WTC11 (cell line): Measurements from ENCODE around the gene COQ9. TPM values are rescaled to one million over a fixed set of nuclear protein-coding genes. Genes with fewer than 3 reads are reported as not detected.
"Not testable (repeated sequence)": the region's sequence is repeated elsewhere in the genome, so short reads cannot be mapped to it uniquely, and the experiment has no call there.

Source experiments
- ATAC-seq: fragments of 200-7000 bp; cut with Tn5 transposase; 2 replicates; pipeline ENCODE4 v1.10.0; 2021; ENCODE audit warnings: mild to moderate bottlenecking, moderate library complexity
- CTCF ChIA-PET: fragments of 300-600 bp; sonication (Branson Sonifier 250); formaldehyde crosslinking; loops from one replicate; lab custom pipeline; 2021; ENCODE audit warnings: antibody characterized with exemption; lab: Charles Lee
- POLR2A ChIA-PET: fragments of 350-600 bp; sonication (Branson Sonifier 250); formaldehyde crosslinking; loops from one replicate; lab custom pipeline; 2021; ENCODE audit warnings: antibody characterized with exemption; lab: Charles Lee
- DNase-seq: peaks from one replicate; pipeline ENCODE4 v3.0.0; 2021; ENCODE audit warnings: low spot score
- H3K27ac Mint-ChIP-seq: 2 replicates; pipeline ENCODE4 v1.8.0; 2021; ENCODE audit warnings: mixed read lengths
- H3K27me3 Mint-ChIP-seq: 2 replicates; pipeline ENCODE4 v1.8.0; 2021; ENCODE audit warnings: low read depth, mild to moderate bottlenecking, moderate library complexity, mixed read lengths
- H3K36me3 Mint-ChIP-seq: 2 replicates; pipeline ENCODE4 v1.8.0; 2021; ENCODE audit warnings: mixed read lengths
- H3K4me1 Mint-ChIP-seq: 2 replicates; pipeline ENCODE4 v1.8.0; 2022; ENCODE audit warnings: mixed read lengths
- H3K4me3 Mint-ChIP-seq: 2 replicates; pipeline ENCODE4 v1.8.0; 2021; ENCODE audit warnings: mild to moderate bottlenecking, moderate library complexity, mixed read lengths
- H3K9me3 Mint-ChIP-seq: 2 replicates; pipeline ENCODE4 v1.8.0; 2021; ENCODE audit warnings: mixed read lengths
- E2F1 ChIP-seq: sonication (generic); formaldehyde crosslinking; IDR thresholded peaks from 2 replicates; pipeline ENCODE4 v1.8.0; 2022; ENCODE audit warnings: mild to moderate bottlenecking, missing genetic modification reagents
- E2F5 ChIP-seq: sonication (generic); formaldehyde crosslinking; IDR thresholded peaks from 2 replicates; pipeline ENCODE4 v1.8.1; 2022; ENCODE audit warnings: mild to moderate bottlenecking, moderate library complexity, missing genetic modification reagents
- ETV6 ChIP-seq: sonication (generic); formaldehyde crosslinking; IDR thresholded peaks from 2 replicates; pipeline ENCODE4 v1.8.1; 2022; ENCODE audit warnings: mild to moderate bottlenecking, missing genetic modification reagents
- FOXP1 ChIP-seq: sonication (generic); formaldehyde crosslinking; IDR thresholded peaks from 2 replicates; pipeline ENCODE4 v1.8.0; 2022; ENCODE audit warnings: missing genetic modification reagents, mild to moderate bottlenecking, moderate library complexity, borderline replicate concordance
- FOXP4 ChIP-seq: sonication (generic); formaldehyde crosslinking; IDR thresholded peaks from 2 replicates; pipeline ENCODE4 v1.8.0; 2022; ENCODE audit warnings: mild to moderate bottlenecking, missing genetic modification reagents
- IRF1 ChIP-seq: sonication (generic); formaldehyde crosslinking; IDR thresholded peaks from 2 replicates; pipeline ENCODE4 v1.8.0; 2023; ENCODE audit warnings: missing genetic modification reagents
- IRF2 ChIP-seq: sonication (generic); formaldehyde crosslinking; IDR thresholded peaks from 2 replicates; pipeline ENCODE4 v1.8.0; 2022; ENCODE audit warnings: low read depth, missing genetic modification reagents, borderline replicate concordance
- MXD4 ChIP-seq: fragments of 250-450 bp; sonication (Bioruptor Pico); IDR thresholded peaks from 2 replicates; pipeline ENCODE4 v1.8.0; 2021; ENCODE audit warnings: mild to moderate bottlenecking, moderate library complexity, borderline replicate concordance
- NFE2L1 ChIP-seq: sonication (generic); formaldehyde crosslinking; IDR thresholded peaks from 2 replicates; pipeline ENCODE4 v1.8.1; 2023; ENCODE audit warnings: missing genetic modification reagents
- NR3C1 ChIP-seq: sonication (generic); formaldehyde crosslinking; conservative IDR thresholded peaks from 2 replicates; pipeline ENCODE4 v1.8.1; 2023; ENCODE audit warnings: low read depth, mild to moderate bottlenecking, missing genetic modification reagents
- OVOL2 ChIP-seq: fragments of 250-450 bp; sonication (Bioruptor Pico); IDR thresholded peaks from 2 replicates; pipeline ENCODE4 v1.9.0; 2021; ENCODE audit warnings: mild to moderate bottlenecking, borderline replicate concordance
- SMAD4 ChIP-seq: sonication (generic); formaldehyde crosslinking; IDR thresholded peaks from 2 replicates; pipeline ENCODE4 v1.8.0; 2022; ENCODE audit warnings: mild to moderate bottlenecking, missing genetic modification reagents
- TP53 ChIP-seq: sonication (generic); formaldehyde crosslinking; IDR thresholded peaks from 2 replicates; pipeline ENCODE4 v1.8.1; 2023; ENCODE audit warnings: mild to moderate bottlenecking, missing genetic modification reagents
- USF1 ChIP-seq: sonication (generic); formaldehyde crosslinking; IDR thresholded peaks from 2 replicates; pipeline ENCODE4 v1.8.0; 2022; ENCODE audit warnings: mild to moderate bottlenecking, missing genetic modification reagents
- USF2 ChIP-seq: sonication (generic); formaldehyde crosslinking; IDR thresholded peaks from 2 replicates; pipeline ENCODE4 v1.8.1; 2023; ENCODE audit warnings: mild to moderate bottlenecking, missing genetic modification reagents, moderate library complexity
- ZNF219 ChIP-seq: sonication (generic); formaldehyde crosslinking; IDR thresholded peaks from 2 replicates; pipeline ENCODE4 v1.8.0; 2023; ENCODE audit warnings: missing genetic modification reagents, mild to moderate bottlenecking, borderline replicate concordance
- ZNF232 ChIP-seq: sonication (generic); formaldehyde crosslinking; IDR thresholded peaks from 2 replicates; pipeline ENCODE4 v1.8.0; 2022; ENCODE audit warnings: mild to moderate bottlenecking, missing genetic modification reagents
- ZNF263 ChIP-seq: sonication (generic); formaldehyde crosslinking; IDR thresholded peaks from 2 replicates; pipeline ENCODE4 v1.8.1; 2022; ENCODE audit warnings: low read depth, mild to moderate bottlenecking, moderate library complexity, missing genetic modification reagents
- ZNF317 ChIP-seq: sonication (generic); formaldehyde crosslinking; IDR thresholded peaks from 2 replicates; pipeline ENCODE4 v1.8.1; 2023; ENCODE audit warnings: low read depth, mild to moderate bottlenecking, moderate library complexity, missing genetic modification reagents, borderline replicate concordance
- ZNF416 ChIP-seq: fragments of 250-450 bp; sonication (Bioruptor Pico); IDR thresholded peaks from 2 replicates; pipeline ENCODE4 v1.9.0; 2021; ENCODE audit warnings: mild to moderate bottlenecking, inconsistent platforms
- ZNF423 ChIP-seq: fragments of 250-450 bp; sonication (Bioruptor Pico); IDR thresholded peaks from 2 replicates; pipeline ENCODE4 v2.1.2; 2022; ENCODE audit warnings: mild to moderate bottlenecking, moderate library complexity
- ZNF425 ChIP-seq: fragments of 250-450 bp; sonication (Bioruptor Pico); conservative IDR thresholded peaks from 2 replicates; pipeline ENCODE4 v1.9.0; 2021; ENCODE audit warnings: mild to moderate bottlenecking
- total RNA-seq: library from RNA; stranded (reverse); gene quantifications from 3 replicates; pipeline ENCODE4 v1.2.3, GENCODE V29; 2021

The COQ9 gene
- total RNA-seq, 1 experiment from 2014 or later: 39.2 TPM

GRCh38 chr16:57447186-57447962 is at the start of gene COQ9, which contains the start of gene CIAPIN1 (continued):
- 0 out of 2 replicates have a peak, but pooled peaks have one; percentile 64 for TF ChIP-seq TP53
- no peak for TF ChIP-seq OVOL2 (CRISPR knock-in tag)
- no peak for TF ChIP-seq NFE2L1 (CRISPR knock-in tag)
- 0 out of 2 replicates have a peak, but pooled peaks have one; percentile 41 for TF ChIP-seq ZNF232 (CRISPR knock-in tag)
- TF ChIP-seq FOXP1 (CRISPR knock-in tag): peak; percentile 71
- TF ChIP-seq NR3C1: no peak
- TF ChIP-seq FOXP4 (CRISPR knock-in tag): peak; percentile 19; the same call in 1 of the 2 replicates
- TF ChIP-seq ZNF317 (CRISPR knock-in tag): no peak
- TF ChIP-seq ZNF425 (CRISPR knock-in tag): no peak
- peak; percentile 94 for TF ChIP-seq ETV6 (CRISPR knock-in tag)
- peak; percentile 52 for TF ChIP-seq USF2
- no peak for TF ChIP-seq ZNF423 (CRISPR knock-in tag)
- TF ChIP-seq ZNF263: no peak
- no peak for TF ChIP-seq E2F1 (CRISPR knock-in tag)
- TF ChIP-seq MXD4 (CRISPR knock-in tag): no peak
- TF ChIP-seq SMAD4: no peak

GRCh38 chr16:57397493-57397892 is 49.8 kb upstream of the COQ9 start:
- H3K4me1 Mint-ChIP-seq, ATAC-seq, H3K27me3 Mint-ChIP-seq, H3K4me3 Mint-ChIP-seq, H3K9me3 Mint-ChIP-seq, CTCF ChIA-PET, H3K36me3 Mint-ChIP-seq, POLR2A ChIA-PET, H3K27ac Mint-ChIP-seq, DNase-seq: not testable (repeated sequence)

- H3K4me3 Mint-ChIP-seq: no peak overlapping the region
- ChIA-PET CTCF (interaction anchor here (0.6 to 0.9 kb wide), 2 partner anchors 15 to 149 kb away, joined by 3 read pairs; no protein-coding TSS in a partner anchor), POLR2A (no interaction called here)
- ATAC-seq (peak; percentile 36; the same call in 1 of the 2 replicates), DNase-seq (no peak)
- no peaks in the 10 kb centered on the region for H3K4me1 Mint-ChIP-seq
- H3K9me3 Mint-ChIP-seq: no peaks in the 10 kb centered on the region
- H3K36me3 Mint-ChIP-seq: no peaks in the 10 kb centered on the region
- no peak overlapping the region for H3K27ac Mint-ChIP-seq
- no peaks in the 10 kb centered on the region; the same call in 1 of the 2 replicates for H3K27me3 Mint-ChIP-seq
- TF ChIP-seq ZNF219 (CRISPR knock-in tag): no peak
- no peak for TF ChIP-seq USF1 (CRISPR knock-in tag)
- no peak for TF ChIP-seq ZNF416 (CRISPR knock-in tag)
- TF ChIP-seq IRF1 (CRISPR knock-in tag): no peak
- no peak for TF ChIP-seq E2F5 (CRISPR knock-in tag)
- no peak for TF ChIP-seq IRF2 (CRISPR knock-in tag)
Measured at GRCh38 chr16:57401943-57402640, 45.2 kb upstream of the COQ9 start.
